Activated CD8-positive, alpha-beta memory T cell treated with anti-CD3 and anti-CD28 coated beads, Interleukin-2, amount 50 U/mL, for 1 hour (primary cell): ENCODE data around the gene PYGB.
"Not testable (repeated sequence)": the region's sequence is repeated elsewhere in the genome, so short reads cannot be mapped to it uniquely, and the experiment has no call there.

ENCODE experiments used
- DNase-seq: peaks from one replicate; pipeline ENCODE4 v3.0.0-alpha.2; 2020; ENCODE audit errors: extremely low read depth

PYGB gene

DNA sequence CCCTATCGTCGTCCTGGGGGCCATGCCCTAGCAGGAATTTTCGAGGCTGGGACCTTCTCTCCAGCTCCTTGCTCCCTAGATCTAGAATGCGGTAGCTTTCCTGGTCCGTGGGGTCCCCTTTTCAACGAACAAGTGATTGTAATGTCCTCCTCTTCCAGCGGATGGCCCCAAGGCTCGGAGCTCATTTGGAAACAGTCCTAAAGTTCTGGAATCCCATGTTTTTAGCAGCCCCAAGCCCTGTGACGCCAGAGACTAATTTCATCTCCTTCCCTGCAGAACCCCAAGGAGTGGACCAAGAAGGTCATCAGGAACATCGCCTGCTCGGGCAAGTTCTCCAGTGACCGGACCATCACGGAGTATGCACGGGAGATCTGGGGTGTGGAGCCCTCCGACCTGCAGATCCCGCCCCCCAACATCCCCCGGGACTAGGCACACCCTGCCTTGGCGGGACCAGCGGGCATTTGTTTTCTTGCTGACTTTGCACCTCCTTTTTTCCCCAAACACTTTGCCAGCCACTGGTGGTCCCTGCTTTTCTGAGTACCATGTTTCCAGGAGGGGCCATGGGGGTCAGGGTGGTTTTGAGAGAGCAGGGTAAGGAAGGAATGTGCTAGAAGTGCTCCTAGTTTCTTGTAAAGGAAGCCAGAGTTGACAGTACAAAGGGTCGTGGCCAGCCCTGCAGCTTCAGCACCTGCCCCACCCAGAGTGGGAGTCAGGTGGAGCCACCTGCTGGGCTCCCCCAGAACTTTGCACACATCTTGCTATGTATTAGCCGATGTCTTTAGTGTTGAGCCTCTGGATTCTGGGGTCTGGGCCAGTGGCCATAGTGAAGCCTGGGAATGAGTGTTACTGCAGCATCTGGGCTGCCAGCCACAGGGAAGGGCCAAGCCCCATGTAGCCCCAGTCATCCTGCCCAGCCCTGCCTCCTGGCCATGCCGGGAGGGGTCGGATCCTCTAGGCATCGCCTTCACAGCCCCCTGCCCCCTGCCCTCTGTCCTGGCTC lies 48.5 kb downstream of the PYGB start:
- no peak for DNase-seq

DNA sequence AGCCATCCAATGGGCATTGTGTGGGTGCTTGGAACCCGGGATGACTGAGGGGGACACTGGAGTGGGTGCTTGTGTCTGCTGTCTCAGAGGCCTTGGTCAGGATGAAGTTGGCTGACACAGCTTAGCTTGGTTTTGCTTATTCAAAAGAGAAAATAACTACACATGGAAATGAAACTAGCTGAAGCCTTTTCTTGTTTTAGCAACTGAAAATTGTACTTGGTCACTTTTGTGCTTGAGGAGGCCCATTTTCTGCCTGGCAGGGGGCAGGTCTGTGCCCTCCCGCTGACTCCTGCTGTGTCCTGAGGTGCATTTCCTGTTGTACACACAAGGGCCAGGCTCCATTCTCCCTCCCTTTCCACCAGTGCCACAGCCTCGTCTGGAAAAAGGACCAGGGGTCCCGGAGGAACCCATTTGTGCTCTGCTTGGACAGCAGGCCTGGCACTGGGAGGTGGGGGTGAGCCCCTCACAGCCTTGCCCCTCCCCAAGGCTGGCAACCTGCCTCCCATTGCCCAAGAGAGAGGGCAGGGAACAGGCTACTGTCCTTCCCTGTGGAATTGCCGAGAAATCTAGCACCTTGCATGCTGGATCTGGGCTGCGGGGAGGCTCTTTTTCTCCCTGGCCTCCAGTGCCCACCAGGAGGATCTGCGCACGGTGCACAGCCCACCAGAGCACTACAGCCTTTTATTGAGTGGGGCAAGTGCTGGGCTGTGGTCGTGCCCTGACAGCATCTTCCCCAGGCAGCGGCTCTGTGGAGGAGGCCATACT lies 49.4 kb downstream of the PYGB start:
- no peak for DNase-seq

DNA sequence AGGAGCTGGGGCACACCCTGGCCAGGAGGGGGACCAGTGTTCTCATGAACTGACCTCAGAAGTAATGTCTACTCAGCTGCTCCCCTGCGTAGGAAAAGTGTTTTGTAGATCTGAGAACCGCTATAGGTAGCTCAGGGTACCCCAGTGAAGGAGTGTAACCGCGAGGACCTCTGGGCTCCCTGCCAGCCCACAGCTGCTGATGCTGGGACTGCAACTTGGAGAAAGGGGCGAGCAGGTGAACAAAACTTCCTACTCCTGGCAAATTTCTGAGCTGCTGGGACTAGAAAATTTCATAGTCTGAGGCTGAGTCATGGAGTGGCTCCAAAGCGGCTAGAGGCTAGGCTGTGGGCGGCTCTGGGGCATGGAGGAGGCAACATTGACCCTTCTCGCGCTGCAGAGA lies 51.9 kb downstream of the PYGB start:
- DNase-seq = no peak

DNA sequence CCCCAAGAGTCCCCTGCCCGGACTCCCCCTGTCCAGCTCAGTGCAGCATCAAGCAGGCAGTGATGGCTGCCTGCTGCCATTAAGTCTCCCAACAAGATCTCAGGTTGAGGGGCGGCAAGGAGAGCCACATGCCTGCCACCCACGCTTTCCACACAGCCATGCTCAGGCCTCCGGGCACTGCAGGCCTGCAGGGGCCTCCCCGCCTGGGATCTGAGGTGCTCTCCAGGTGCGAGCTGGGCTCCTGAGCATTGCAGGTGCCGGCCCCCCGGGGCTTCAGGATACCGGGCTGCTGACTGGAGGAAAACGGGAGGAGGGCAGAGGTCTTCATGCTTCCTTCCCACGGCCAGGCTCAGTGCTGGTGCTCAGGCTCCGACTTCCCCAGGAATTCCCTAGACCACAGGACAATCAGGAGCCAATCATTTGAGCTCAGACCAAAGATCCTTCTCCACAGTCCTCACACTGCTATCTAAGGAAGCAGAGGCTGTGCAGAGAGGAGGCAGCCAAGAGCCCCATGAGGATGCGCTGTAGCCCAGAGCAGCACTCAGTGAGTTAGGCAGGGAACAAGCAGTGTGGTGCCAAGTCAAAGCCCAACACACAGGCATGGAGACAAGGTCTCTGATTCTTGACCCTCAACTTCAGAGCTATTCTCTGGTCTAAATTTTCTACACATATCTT lies 52.7 kb downstream of the PYGB start:
- DNase-seq = no peak

GRCh38 chr20:25301357-25301920 lies 53.6 kb downstream of the PYGB start:
- no peak for DNase-seq

- no peak for DNase-seq
Measured at GRCh38 chr20:25302596-25302995, 54.7 kb downstream of the PYGB start.

DNA sequence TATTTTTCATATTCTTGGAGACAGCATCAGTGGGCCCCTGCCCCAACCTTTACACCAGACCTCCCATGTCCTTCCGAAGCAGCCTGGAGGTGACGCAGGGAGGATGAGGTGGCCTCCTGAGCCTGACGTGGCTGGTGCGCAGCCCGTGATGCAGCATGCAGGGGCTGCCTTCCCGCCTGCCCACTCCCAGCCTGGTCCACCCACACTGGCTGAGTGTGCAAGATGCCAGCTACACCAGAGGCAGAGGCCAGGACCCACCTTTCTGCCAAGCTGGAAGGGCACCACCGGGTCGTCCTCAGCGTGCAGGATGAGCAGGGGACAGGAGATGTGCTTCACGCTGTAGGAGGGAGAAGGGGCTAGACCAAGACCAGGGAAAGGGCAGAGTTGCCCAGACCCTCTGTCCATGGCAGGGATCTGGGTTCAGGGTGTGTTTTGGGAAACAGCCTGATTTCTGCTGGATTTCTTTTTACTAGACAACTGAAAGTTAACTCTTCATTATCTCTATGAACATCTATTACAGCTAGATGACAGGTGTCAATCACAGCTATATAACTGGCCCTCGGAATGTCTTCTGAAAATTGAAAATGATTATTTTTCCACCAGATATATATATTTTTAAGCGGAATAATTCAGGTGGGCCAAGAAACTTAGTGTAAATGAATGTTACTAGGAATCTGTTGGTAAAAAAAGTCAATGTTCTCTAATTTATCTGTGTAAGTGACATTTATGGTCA lies 55.6 kb downstream of the PYGB start:
- no peak for DNase-seq

GRCh38 chr20:25304025-25304549 lies 56.2 kb downstream of the PYGB start:
- DNase-seq = no peak

- no peak for DNase-seq
Measured at GRCh38 chr20:25306991-25307903, 59.4 kb downstream of the PYGB start.

DNA sequence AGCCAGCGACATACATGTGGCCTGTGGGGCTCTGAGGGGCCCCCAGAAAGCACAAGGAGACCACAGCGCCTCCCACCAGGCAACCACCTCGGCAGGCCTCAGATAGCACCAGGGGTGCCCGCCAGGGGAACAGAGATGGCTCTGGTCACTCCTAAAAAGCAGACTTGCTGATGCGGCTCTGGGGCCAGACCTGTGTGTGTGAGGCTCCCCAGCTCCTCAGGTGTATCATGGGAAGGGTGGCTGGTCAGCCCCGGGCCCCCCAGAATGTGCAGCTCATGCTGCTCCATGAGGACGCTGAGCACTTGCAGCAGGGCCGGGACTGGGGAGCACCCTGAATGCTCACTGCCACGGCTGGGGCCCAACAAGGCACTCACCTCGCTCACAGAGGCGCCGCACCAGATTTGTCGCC lies 60.2 kb downstream of the PYGB start:
- DNase-seq = no peak

- no peak for DNase-seq
Measured at GRCh38 chr20:25308671-25309394, 60.9 kb downstream of the PYGB start.

- no peak for DNase-seq
Measured at GRCh38 chr20:25309395-25310267, 61.7 kb downstream of the PYGB start.

DNA sequence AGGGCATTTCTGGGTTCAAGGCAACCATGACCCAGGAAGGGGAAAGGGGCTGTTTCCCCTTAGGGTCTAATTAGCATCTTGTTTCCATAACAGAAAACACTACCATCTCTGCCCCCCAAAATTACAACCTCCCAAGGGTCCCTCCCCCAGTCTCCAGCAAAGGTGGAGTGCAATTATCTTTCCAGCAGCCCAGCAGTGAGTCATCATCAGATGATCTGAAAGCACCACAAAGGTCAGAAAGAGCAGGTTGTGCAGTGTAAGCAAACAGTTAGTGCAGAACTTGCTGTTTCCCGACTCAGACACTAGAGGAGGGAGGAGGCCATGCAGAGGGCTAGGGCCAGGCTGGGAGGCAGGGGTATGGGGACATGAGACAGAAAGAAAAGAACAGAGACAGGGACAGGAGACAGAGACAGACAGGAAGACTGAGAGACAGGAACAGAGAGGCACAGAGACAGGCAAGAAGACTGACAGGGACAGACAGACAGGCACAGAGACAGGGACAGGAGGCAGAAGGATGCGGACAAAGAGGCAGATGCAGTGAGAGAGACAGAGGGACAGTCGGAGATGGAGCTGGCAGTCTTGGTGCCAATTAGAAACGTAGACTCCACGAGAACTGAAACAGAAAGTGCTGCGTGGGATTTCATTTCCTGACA lies 62.5 kb downstream of the PYGB start:
- no peak for DNase-seq

GRCh38 chr20:25310921-25311728 lies 63.2 kb downstream of the PYGB start:
- DNase-seq = no peak

- DNase-seq = not testable (repeated sequence)
Measured at GRCh38 chr20:25312716-25313115, 64.8 kb downstream of the PYGB start.

DNA sequence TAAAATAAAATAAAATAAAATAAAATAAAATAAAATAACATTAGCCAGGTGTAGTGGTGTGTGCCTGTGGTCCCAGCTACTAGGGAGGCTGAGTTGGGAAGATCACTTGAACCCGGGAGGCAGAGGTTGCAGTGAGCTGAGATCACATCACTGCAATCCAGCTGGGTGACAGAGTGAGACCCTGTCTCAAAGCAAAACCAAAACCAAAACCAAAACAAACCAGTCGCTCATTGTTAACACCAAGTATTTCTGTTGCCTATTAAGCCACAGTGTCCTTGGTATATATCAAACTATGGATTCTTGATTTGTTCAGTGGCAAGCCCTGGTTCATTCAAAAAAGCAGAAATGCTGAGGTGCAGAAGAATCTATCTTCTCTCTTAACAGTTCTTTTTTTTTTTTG lies 65.7 kb downstream of the PYGB start:
- no peak for DNase-seq
